ENCODE results near the gene GNAZ.
"Not testable (repeated sequence)": the region's sequence is repeated elsewhere in the genome, so short reads cannot be mapped to it uniquely, and the experiment has no call there.

GNAZ gene

DNA sequence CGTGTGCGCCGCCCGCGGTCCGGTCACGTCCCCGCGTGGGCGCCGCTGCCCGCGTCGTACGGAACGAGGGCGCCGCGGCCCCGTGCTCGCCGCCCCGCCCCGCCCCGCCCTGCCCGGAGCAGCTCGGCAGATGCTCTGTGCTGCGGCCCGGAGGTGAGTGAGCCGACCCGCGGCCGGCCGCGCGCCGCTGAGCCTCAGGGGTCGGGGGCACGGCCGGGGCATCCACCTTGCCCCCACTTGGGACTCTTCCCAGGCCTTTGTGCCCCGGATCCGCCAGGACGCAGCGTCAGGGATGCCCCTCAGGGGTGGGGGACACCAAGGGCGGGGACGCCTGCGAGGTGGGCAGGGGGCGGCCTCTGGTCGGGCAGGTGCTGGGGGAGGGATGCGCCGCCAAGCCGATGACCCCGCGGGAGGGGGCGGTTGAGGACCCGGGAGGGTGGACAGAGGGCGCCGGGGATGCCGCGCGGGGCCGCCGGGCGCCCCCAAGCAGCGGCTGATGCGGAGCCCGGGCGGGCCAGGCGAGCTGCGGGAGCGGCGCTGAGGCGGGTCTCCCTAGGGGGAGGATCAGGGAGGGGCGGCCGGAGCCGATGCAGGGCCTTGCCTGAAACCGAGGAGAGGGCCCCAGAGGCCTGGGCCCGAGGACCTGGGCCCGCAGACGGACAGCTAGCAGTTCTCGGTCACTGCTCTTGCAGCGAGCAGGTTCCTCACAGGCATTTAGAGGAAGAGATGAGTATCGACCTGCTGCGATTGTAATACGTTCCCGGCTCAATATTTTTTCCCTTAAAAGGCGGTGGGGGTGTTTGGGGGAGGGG is at the start of gene GNAZ:
GNAZ (plus strand) TSS at position 102 of the 812 bp plus-strand sequence. CDS start 25,177 bp downstream, outside the sequence.
- DNase-seq (ENCODE audit: low read depth in 2 of 2) = no peak

DNA sequence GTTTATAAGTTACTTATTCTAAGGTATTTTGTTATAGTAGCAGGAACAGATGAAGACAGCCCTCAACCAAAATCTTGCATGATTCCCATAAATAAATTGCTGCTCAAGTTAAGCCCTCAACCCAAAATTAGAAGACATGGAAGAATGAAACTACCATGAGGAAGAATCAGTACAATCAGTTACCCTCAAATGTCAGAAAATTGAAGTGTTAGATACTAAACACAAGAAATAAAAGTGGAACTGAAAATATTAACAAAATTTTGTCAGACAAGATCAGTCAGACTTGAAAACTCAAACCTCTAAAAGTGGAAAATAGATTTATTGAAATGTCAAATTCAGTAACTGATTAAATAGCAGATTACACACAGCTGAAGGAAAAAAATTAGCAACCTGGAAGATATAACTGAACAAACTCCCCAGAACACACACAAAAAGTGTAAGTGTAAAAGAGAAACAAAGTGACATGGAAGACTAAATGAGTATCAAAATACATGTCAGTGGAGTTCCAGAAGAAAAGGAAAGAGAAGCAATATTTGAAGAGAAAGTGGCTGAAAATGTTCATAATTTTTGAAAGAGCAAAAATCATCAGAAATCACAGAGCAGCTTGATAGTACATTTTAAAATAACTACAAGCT is 49.5 kb upstream of the GNAZ start:
- DNase-seq (ENCODE audit: low read depth in 2 of 2) = no peak

DNA sequence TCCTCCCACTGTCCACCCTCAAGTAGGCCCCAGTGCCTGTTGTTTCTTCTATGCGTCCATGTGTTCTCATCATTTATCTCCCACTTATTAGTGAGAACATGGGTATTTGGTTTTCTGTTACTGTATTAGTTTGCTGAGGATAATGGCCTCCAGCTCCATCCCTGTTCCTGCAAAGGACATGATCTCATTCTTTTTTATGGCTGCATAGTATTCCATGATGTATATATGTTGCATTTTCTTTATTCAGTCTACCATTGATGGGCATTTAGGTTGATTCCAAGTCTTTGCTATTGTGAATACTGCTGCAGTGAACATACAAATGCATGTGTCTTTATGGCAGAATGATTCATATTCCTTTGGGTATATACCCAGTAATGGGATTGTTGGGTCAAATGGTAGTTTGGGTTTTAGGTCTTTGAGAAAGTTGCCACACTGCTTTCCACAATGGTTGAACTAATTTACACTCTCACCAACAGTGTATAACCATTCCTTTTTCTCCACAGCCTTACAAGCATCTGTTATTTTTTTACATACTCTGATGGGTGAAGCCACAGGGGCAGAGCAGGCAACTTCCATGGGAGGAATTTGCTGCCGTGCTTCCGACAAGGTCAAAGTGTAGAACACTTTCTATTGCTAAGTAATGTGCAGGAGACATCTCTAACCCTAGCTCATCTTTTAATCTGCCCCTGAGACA is 48.5 kb upstream of the GNAZ start:
- DNase-seq (ENCODE audit: low read depth in 2 of 2) = not testable (repeated sequence)

DNA sequence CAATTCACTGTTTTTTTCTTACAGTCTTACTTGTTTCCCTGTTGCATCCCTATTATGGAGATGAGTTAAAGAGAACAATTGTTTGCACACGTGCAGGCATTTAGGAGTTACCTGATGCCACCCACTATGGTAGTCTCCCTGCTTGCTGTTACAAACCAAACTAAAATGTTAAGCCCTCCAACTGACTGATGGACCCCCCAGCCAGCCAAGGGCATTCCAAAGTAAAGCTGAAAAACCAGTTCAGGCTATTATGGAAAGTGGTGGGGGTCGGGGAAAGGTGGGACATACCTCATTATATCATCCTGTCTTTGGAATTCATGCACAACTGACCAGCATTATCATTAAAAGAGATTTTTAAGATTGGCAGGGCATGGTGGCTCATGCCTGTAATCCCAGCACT is 47.0 kb upstream of the GNAZ start:
- no peak for DNase-seq (ENCODE audit: low read depth in 2 of 2)

DNA sequence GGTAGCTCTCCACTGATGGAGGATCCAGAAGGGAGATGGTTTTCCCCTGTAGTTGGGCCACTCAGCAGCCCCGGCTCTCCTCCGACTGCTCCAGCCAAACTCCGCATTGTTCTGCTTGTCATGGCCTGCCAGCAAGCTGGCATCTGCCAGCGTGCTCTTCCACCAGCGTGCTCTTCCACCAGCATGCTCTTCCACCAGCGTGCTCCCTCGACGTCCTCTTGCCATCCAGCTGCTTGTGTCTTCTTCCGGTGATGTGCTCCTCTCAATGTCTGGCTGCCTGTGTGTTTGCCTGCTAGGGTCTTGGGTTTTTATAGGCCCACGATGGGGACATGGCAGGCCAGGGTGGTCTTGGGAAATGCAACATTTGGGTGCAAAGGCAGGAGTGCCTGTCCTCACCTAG is 43.5 kb upstream of the GNAZ start:
- no peak for DNase-seq (ENCODE audit: low read depth in 2 of 2)

DNA sequence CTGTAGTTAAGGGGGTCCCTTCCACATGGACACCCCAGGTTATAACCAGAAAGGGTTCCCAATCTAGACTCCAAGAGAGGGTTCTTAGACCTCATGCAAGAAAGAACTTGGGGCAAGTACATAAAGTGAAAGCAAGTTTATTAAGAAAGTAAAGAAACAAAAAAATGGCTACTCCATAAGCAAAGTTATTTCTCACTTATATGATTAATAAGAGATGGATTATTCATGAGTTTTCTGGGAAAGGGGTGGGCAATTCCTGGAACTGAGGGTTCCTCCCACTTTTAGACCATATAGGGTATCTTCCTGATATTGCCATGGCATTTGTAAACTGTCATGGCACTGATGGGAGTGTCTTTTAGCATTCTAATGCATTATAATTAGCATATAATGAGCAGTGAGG is 42.5 kb upstream of the GNAZ start:
- not testable (repeated sequence) for DNase-seq (ENCODE audit: low read depth in 2 of 2)

DNA sequence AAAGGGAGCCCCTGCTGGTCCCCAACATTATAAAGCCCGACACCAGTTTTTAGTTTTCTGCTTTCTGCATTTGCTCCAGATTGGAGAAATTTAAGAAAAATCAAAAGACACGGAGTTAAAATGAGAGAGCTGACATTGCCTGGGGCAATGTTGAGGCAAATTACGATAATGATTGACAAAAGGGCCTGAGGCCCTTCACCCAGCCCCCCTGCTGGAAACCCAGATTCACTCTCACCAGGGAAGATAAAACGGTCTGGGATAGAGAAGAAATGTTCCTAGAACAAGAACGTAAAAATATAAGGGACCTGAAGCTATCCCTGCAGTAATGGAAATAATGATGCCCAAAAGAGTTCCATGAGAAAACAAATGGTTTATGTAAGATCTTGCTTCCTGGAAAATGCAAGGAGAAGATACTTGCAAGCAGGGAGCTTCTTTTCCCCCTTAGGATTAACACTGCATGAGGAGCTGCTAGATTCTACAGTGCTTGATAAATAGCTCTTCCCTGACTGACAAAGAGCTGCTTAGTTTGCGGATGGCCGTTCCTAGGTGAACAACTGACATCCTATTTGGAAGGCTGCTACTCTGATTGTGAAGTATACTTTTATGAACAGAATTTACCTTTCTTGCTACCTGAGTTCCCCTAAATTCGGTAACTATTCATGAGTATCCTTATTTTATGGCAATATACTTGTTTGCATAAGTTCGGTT is 40.6 kb upstream of the GNAZ start:
- no peak for DNase-seq (ENCODE audit: low read depth in 2 of 2)

DNA sequence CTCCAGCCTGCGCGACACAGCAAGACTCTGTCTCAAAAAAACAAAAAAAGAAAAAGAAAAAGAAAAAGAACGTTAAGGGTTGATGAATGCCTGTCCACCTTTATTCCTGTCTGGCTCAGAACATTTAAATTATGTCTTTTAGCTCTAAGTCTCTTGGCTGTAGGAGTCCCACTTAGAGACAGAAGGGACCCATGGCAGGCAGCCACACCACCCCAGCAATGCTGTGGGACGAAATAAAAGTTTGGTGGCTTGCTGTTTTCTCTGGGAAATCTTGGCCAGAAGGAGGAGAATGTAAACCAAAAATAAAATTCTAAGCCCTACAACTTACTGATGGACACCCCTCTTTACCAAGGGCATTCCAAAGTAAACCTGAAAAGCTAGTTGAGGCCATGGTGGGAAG is 38.9 kb upstream of the GNAZ start:
- no peak for DNase-seq (ENCODE audit: low read depth in 2 of 2)

DNA sequence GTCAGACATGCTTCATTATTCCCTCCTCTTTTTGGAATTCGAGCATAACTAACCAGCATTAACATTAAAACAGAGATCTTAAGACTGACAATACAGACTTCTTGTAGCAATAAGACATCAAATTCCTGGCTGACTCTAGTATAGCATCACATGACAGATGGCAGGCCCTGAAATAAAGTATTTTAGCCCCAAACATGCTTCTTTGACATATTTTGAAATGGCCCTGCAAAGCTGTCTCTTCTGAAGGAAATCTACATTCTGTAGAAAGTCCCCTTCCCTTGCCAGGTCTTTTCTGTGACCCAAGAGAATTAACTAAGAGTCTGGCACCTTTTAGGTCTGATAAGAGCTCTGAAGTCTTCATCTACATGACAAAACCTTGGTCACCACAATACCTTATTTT is 38.5 kb upstream of the GNAZ start:
- DNase-seq (ENCODE audit: low read depth in 2 of 2) = no peak

DNA sequence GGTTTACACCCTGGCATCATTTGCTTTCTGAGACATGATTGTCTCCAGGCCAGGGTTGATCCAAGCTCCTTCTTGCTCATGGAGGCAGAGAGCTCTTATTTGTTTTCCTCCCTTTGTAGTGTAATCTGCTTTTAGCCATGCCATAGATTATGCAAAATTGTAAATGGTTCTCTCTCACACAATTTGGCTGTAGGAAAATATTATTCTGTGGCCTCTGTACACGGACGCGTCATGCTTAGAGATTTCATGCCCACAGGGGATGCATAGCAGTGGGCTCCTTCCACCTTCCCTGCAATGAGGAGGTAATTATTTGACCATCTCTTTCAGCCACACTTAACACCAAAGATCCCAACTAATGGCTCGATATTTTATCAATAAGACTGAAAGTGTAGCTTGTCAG is 37.7 kb upstream of the GNAZ start:
- no peak for DNase-seq (ENCODE audit: low read depth in 2 of 2)

DNA sequence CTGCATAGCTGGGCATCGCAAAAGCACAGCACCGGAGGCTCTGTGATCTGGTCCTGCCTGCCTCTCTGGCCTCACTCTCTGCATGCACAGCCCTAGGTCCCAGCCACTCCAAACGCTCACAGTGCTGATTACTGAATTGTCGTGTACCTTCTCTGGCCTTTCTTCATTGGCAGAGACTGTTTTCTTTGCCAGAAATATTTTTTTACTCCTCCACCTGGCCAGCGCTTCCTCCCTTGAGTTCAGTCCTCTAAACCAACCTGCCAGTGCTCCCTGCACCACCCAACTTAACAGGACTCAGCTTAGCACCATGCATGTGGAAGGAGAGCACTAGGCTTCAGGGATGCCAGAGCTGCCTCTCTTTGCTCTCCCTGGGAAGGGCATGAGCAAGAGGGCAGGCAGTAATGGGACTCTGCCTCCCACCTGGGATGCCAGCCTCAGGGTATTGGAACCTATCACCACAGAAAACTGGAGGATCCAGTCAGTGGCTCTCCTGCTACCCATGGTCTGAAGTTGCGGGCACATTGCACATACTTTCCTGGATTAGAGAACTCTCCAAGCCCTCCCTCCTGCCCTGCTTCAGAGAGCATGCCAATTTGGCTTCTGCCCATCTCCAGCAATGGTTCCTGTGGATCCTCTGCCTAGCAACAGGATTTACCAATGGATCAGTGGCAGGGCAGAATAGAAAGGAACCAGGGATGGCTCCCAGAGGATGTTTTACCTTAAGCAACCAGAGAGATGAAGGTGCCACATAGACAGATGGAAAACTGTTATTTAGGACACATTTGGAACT is 37.0 kb upstream of the GNAZ start:
- DNase-seq (ENCODE audit: low read depth in 2 of 2) = no peak

DNA sequence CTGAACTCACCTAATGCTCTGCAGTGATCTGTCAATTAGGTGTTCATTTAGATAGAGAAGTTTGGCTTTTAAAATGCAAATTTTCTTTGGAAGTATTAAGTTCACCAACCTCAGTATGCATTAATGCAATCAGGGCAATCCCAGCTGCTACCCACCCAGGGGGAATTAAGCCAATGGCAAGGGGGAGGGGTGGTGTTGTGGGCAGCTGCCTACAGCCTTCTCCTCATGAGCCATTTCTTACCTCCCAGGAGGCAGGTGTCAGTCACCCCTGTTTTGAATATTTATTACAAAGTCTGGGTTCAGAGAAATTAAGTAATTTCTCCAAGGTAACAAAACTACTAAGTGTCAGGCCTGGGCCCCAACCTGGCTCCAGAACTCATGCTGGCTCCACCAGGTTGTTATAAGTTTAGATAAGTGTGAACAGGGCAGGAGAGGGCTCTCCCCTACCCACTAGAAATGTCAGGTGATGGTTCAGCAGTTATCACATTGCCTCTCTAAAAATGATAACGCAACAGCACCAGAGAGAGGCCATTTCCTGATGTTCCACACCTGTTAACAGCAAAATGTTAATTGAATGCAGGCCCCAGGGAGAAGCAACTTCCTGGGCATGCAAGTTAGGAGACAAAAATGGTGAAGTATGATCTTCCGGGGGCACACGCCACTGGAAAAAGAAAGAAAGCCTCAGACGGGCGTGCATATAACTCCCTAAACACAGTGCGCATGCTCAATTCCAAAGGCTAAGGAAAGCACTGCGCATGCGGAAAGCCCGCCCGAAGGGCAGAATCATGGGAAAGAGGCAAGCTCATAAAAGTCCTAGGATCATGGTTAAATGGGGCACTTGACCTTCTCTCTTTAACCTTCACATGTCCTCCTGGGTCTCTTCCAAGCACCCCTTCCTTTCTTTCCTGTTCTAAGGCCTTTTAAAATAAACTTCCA is 35.4 kb upstream of the GNAZ start:
- no peak for DNase-seq (ENCODE audit: low read depth in 2 of 2)

DNA sequence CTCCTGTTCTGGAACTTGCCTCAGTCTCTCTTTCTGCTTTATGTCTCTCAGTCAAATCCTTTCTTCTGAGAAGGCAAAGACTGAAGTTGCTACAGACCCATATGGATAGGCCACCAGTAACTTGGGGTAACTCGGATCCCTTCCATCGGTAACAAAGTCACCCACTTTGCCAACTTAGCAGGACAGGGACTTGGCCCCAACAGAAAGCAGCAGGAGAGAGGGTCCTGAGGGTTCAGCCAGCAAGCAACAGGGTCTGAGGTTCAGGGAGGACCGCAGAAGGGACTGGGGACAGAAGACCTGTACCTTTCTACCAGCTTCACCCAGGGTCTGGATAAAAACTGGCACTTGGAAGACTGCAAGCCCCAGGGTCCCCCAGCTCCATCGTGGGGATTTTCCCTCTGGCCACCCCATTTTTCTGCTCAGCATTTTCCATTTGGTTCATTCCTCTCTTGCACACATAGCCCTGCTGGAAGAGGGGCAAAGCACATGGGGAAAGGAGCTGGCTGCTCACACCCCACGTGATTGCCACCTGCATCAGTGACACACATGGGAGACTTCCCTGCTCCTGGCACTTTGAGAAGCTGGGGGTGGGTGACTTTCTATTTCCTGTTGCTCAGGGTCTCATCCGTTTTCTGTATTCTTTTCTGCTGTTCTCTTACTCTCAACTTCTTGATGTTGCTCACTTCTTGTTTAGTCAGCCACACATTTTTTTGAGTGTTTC is 34.6 kb upstream of the GNAZ start:
- no peak for DNase-seq (ENCODE audit: low read depth in 2 of 2)

DNA sequence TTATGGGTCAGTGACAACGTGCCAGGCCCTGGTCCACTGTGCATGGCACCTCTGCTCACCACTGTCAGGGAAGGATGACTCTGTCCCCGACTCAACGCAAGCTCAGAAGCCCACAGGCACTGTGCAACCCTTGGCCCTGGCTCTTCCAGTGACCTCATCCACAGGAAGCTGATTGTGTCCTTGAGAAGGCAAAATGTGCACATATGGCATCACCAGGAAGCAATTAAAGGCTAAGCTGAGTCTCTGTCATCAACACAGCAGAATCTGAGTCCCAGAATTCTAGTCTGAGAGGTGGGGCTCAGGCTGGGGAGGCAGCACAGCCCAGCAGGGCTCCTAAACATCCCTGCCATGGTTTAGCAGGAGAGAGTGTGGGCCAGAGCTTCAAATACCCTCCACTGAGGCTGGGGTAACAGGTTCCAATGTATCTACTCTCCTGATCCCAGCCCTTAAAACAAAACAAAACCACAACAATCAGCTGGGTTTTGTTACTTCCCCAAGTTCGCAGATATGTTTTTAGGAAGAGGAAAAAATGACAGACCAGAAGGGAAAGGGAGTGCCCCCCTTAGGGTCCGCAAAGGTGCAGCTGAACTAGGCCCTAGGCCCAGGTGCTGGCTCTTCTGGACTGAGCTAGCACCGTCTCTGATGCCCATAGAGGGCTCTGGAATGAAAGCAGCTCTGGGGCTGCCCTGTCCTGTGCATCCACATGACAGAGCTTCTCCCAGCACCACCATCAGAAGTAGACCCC is 33.5 kb upstream of the GNAZ start:
- DNase-seq (ENCODE audit: low read depth in 2 of 2) = no peak

DNA sequence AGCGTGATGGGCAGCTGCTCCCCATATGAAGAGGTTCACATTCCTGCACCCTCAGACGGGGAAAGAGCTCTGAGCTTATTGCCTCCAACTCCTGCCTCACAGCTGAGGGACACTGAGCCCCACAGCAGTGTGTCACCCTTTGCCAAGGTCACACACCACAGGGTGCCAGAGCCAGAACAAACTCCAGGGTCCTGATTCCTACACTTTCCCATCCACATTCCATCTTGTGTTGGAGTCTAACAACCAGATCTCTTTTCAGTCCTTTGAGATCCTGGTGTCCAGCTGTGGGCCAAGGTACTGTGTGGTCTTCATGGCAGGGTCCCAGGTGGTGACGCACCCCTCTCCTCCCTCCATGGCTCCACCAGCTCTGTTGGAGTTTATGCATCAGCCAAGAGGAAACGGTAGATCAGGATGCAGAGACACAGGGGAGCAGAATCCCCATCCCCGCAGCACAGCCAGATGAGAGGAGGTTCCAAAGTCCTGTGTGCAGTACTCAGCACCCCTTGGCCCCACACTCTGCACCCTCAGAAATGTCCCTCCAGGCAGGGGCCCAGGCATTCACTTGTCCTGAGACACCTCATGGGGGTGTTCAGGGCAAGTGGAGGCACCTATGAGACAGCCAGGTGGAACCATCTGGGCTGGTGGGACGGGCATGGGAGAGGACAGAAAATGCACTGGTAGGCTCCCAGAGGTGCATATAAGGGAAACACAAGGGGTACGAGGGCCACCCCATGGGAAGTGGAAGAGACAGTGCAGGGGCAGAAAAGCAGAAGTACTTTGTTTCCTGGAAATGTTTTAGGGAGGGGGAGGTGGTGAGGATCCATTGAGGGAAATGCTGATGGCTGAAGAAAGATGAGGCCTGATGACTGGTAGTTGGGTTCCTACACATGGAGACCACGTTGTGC is 32.6 kb upstream of the GNAZ start:
- DNase-seq (ENCODE audit: low read depth in 2 of 2) = no peak

DNA sequence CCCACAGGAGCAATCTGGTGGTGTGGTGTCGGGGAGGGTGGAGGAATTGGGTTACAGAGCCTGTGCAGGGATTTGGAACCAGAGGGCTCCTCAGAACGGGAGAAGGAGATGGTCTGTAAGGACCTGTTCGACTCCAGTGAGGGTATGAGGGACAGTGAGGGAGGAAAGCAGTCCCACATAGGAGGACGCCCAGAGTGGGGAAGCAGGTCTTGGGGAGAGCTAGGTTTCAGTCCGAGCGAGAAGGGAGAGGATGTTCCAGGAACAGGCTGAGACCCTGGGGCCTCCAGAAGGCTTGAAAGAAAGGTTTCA is 32.0 kb upstream of the GNAZ start:
- no peak for DNase-seq (ENCODE audit: low read depth in 2 of 2)

DNA sequence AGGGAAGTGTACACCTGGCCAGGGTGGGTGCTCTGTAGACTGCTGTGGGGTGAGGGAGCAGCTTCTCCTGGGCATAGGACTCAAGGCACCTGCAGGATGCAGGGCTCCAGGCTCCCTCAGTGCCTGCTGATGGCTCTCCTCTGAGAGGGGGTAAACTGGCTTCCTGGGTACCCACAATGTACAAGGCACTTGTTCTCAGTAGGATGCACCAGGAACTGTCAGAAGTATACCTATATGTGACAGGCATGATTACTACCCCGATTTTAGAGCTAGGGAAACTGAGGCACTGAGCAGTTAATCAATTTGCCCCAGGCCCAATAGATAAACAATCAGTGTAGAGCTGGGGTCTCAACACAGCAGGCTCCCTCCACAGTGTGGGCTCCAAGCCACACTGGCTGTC is 31.4 kb upstream of the GNAZ start:
- DNase-seq (ENCODE audit: low read depth in 2 of 2) = no peak

DNA sequence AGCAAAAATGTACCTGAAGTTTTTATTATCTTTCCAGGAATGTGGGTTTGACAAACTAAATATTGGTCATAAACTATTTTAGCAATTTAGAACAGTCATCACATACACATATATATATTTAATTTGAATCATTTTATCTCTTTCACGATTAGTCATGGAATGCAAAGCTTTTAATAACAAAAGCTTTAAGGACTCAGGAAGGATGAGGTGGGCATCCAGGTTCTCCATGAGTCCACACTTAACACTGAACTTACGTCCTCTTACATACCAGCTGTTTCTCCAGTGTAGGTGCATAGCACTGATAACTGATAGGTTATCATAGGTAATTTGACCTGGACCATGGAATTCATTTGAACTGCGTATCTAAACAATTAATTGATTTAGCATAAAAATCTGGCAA is 28.1 kb upstream of the GNAZ start:
- no peak for DNase-seq (ENCODE audit: low read depth in 2 of 2)

Measured in activated CD8-positive, alpha-beta memory T cell treated with anti-CD3 and anti-CD28 coated beads for 4 hours (primary cell).